ENCODE measurements around the gene APOC1. TPM values are rescaled to one million over a fixed set of nuclear protein-coding genes. Genes with fewer than 3 reads are reported as not detected.
"Not testable (repeated sequence)": the region's sequence is repeated elsewhere in the genome, so short reads cannot be mapped to it uniquely, and the experiment has no call there.

Gene APOC1
- total and polyA plus RNA-seq, 5 donors, result 3.1 to 15.4 (median 7.0) TPM

- intact Hi-C loops (cut with DNase I), result no loop called here
- no peaks in the 10 kb centered on the region for H3K9me3 ChIP-seq (ENCODE audit: control insufficient read depth, low read length)
- no peaks in the 10 kb centered on the region for H3K4me1 ChIP-seq (ENCODE audit: control insufficient read depth, insufficient read depth, low read length)
- no peak overlapping the region for H3K4me3 ChIP-seq (ENCODE audit: low read length)
- H3K27me3 ChIP-seq (ENCODE audit: control insufficient read depth, insufficient read depth), result no peaks in the 10 kb centered on the region
- H3K27ac ChIP-seq (ENCODE audit: low read length), result no peak overlapping the region
- ATAC-seq (no peak), DNase-seq (peak in 1 of 3 donors; percentile 34)
- WGBS, result 82% methylated on average over 26 of the region's 26 CpGs
Observed at GRCh38 chr19:44878120-44878865, 36.1 kb upstream of the APOC1 start.

GRCh38 chr19:44879309-44880065 lies 34.9 kb upstream of the APOC1 start:
- peak in 1 of 2 donors; percentile 6 for ATAC-seq
- H3K4me3 ChIP-seq (ENCODE audit: low read length), result no peak overlapping the region
- H3K9me3 ChIP-seq (ENCODE audit: control insufficient read depth, low read length), result no peaks in the 10 kb centered on the region
- H3K4me1 ChIP-seq (ENCODE audit: control insufficient read depth, insufficient read depth, low read length), result no peaks in the 10 kb centered on the region
- no peaks in the 10 kb centered on the region for H3K27me3 ChIP-seq (ENCODE audit: control insufficient read depth, insufficient read depth)
- WGBS, result 72% methylated on average over 18 of the region's 18 CpGs
- H3K27ac ChIP-seq (ENCODE audit: low read length), result peak overlapping the region; percentile 36
- DNase-seq, result peak in 2 of 3 donors; percentile 47 to 57
- intact Hi-C loops (cut with DNase I), result no loop called here

- Histone ChIP-seq H3K27me3 (ENCODE audit: control insufficient read depth, insufficient read depth) (no peaks in the 10 kb centered on the region), H3K9me3 (ENCODE audit: control insufficient read depth, low read length) (no peaks in the 10 kb centered on the region)
- ATAC-seq, result no peak
Observed at GRCh38 chr19:44882063-44882462, 32.3 kb upstream of the APOC1 start.

GRCh38 chr19:44882619-44883397 lies 31.6 kb upstream of the APOC1 start:
- H3K4me1 ChIP-seq (ENCODE audit: control insufficient read depth, insufficient read depth, low read length); H3K9me3 ChIP-seq (ENCODE audit: control insufficient read depth, low read length); H3K27me3 ChIP-seq (ENCODE audit: control insufficient read depth, insufficient read depth); H3K4me3 ChIP-seq (ENCODE audit: low read length); H3K27ac ChIP-seq (ENCODE audit: low read length); intact Hi-C loops (cut with DNase I); ATAC-seq: not testable (repeated sequence)
- DNase-seq, result peak in 1 of 3 donors; percentile 17
- WGBS, result 93% methylated on average over 19 of the region's 19 CpGs

More at GRCh38 chr19:44882063-44882462, 32.3 kb upstream of the APOC1 start:
- H3K4me1 ChIP-seq (ENCODE audit: control insufficient read depth, insufficient read depth, low read length), result no peaks in the 10 kb centered on the region
- peak in 2 of 3 donors; percentile 22 to 38 for DNase-seq
- H3K4me3 ChIP-seq (ENCODE audit: low read length), result no peak overlapping the region
- WGBS, result 86% methylated on average over 15 of the region's 15 CpGs
- no peak overlapping the region for H3K27ac ChIP-seq (ENCODE audit: low read length)
- intact Hi-C loops (cut with DNase I), result no loop called here

- 92% methylated on average over 5 of the region's 5 CpGs for WGBS
- intact Hi-C loops (cut with DNase I), result no loop called here
- no peak overlapping the region for H3K4me3 ChIP-seq (ENCODE audit: low read length)
- no peaks in the 10 kb centered on the region for H3K27me3 ChIP-seq (ENCODE audit: control insufficient read depth, insufficient read depth)
- DNase-seq (peak in 1 of 3 donors; percentile 8), ATAC-seq (no peak)
- H3K9me3 ChIP-seq (ENCODE audit: control insufficient read depth, low read length), result no peaks in the 10 kb centered on the region
- H3K4me1 ChIP-seq (ENCODE audit: control insufficient read depth, insufficient read depth, low read length), result no peaks in the 10 kb centered on the region
- H3K27ac ChIP-seq (ENCODE audit: low read length), result no peak overlapping the region
Observed at GRCh38 chr19:44883922-44884321, 30.5 kb upstream of the APOC1 start.

GRCh38 chr19:44884566-44884965 lies 29.8 kb upstream of the APOC1 start:
- WGBS, result 87% methylated on average over 4 of the region's 4 CpGs

GRCh38 chr19:44886141-44886540 lies 28.3 kb upstream of the APOC1 start:
- no peak overlapping the region for H3K4me3 ChIP-seq (ENCODE audit: low read length)
- ATAC-seq (no peak), DNase-seq (no peak)
- no peaks in the 10 kb centered on the region for H3K27me3 ChIP-seq (ENCODE audit: control insufficient read depth, insufficient read depth)
- WGBS, result 91% methylated on average over 6 of the region's 6 CpGs
- intact Hi-C loops (cut with DNase I), result no loop called here
- H3K9me3 ChIP-seq (ENCODE audit: control insufficient read depth, low read length), result no peaks in the 10 kb centered on the region
- no peaks in the 10 kb centered on the region for H3K4me1 ChIP-seq (ENCODE audit: control insufficient read depth, insufficient read depth, low read length)
- H3K27ac ChIP-seq (ENCODE audit: low read length), result no peak overlapping the region

More at GRCh38 chr19:44884566-44884965, 29.8 kb upstream of the APOC1 start:
- no peak overlapping the region for H3K4me3 ChIP-seq (ENCODE audit: low read length)
- H3K27me3 ChIP-seq (ENCODE audit: control insufficient read depth, insufficient read depth), result no peaks in the 10 kb centered on the region
- ATAC-seq (no peak), DNase-seq (peak in 1 of 3 donors; percentile 19)
- H3K9me3 ChIP-seq (ENCODE audit: control insufficient read depth, low read length), result no peaks in the 10 kb centered on the region
- no peaks in the 10 kb centered on the region for H3K4me1 ChIP-seq (ENCODE audit: control insufficient read depth, insufficient read depth, low read length)
- intact Hi-C loops (cut with DNase I), result no loop called here
- no peak overlapping the region for H3K27ac ChIP-seq (ENCODE audit: low read length)

- Histone ChIP-seq H3K4me3 (ENCODE audit: low read length) (no peak overlapping the region), H3K9me3 (ENCODE audit: control insufficient read depth, low read length) (no peaks in the 10 kb centered on the region), H3K27ac (ENCODE audit: low read length) (no peak overlapping the region), H3K27me3 (ENCODE audit: control insufficient read depth, insufficient read depth) (no peaks in the 10 kb centered on the region), H3K4me1 (ENCODE audit: control insufficient read depth, insufficient read depth, low read length) (peaks cover 4% of the 10 kb centered on the region)
- DNase-seq (no peak), ATAC-seq (no peak)
- intact Hi-C loops (cut with DNase I), result no loop called here
- WGBS, result 90% methylated on average over 4 of the region's 4 CpGs
Observed at GRCh38 chr19:44887648-44888047, 26.8 kb upstream of the APOC1 start.

- H3K27ac ChIP-seq (ENCODE audit: low read length); H3K4me1 ChIP-seq (ENCODE audit: control insufficient read depth, insufficient read depth, low read length); H3K9me3 ChIP-seq (ENCODE audit: control insufficient read depth, low read length); H3K27me3 ChIP-seq (ENCODE audit: control insufficient read depth, insufficient read depth); intact Hi-C loops (cut with DNase I); H3K4me3 ChIP-seq (ENCODE audit: low read length); ATAC-seq; DNase-seq: not testable (repeated sequence)
- 85% methylated on average over 5 of the region's 5 CpGs for WGBS
Observed at GRCh38 chr19:44888335-44888734, 26.1 kb upstream of the APOC1 start.

GRCh38 chr19:44889830-44890365 lies 24.5 kb upstream of the APOC1 start:
- intact Hi-C loops (cut with DNase I), result no loop called here
- no peak for DNase-seq

More at GRCh38 chr19:44889830-44890365, 24.5 kb upstream of the APOC1 start:
- 55% methylated on average over 17 of the region's 17 CpGs for WGBS
- no peak for ATAC-seq
- H3K9me3 ChIP-seq (ENCODE audit: control insufficient read depth, low read length), result no peaks in the 10 kb centered on the region
- peak overlapping the region; percentile 37 for H3K4me3 ChIP-seq (ENCODE audit: low read length)
- H3K27me3 ChIP-seq (ENCODE audit: control insufficient read depth, insufficient read depth), result no peaks in the 10 kb centered on the region
- no peak overlapping the region for H3K27ac ChIP-seq (ENCODE audit: low read length)
- peaks cover 5% of the 10 kb centered on the region for H3K4me1 ChIP-seq (ENCODE audit: control insufficient read depth, insufficient read depth, low read length)

Data from right cardiac atrium (tissue), 5 donors.